H9 (cell line): ENCODE measurements around the gene RASSF7. TPM values are rescaled to one million over a fixed set of nuclear protein-coding genes. Genes with fewer than 3 reads are reported as not detected.

ENCODE experiments used
- DNase-seq: peaks from one replicate; pipeline ENCODE4 v3.0.0-alpha.2; 2017
- H2AFZ ChIP-seq: one replicate; pipeline ENCODE4 v1.6.1; 2013; ENCODE audit warnings: mild to moderate bottlenecking, low read length, control low read depth, moderate library complexity
- H2AK5ac ChIP-seq: 2 replicates; pipeline ENCODE4 v1.6.1; 2013; ENCODE audit warnings: low read length, control low read depth, mixed read lengths; ENCODE audit not compliant: insufficient read length
- H2BK120ac ChIP-seq: one replicate; pipeline ENCODE4 v1.6.1; 2013; ENCODE audit warnings: low read depth, mild to moderate bottlenecking, low read length, control low read depth, inconsistent platforms; ENCODE audit not compliant: poor library complexity, severe bottlenecking
- H2BK12ac ChIP-seq: 2 replicates; pipeline ENCODE4 v1.6.1; 2013; ENCODE audit warnings: low read length, control low read depth, mixed read lengths, low read depth; ENCODE audit not compliant: insufficient read length
- H2BK15ac ChIP-seq: 2 replicates; pipeline ENCODE4 v1.6.1; 2013; ENCODE audit warnings: low read depth, low read length, control low read depth
- H2BK20ac ChIP-seq: one replicate; pipeline ENCODE4 v1.6.1; 2013; ENCODE audit warnings: low read depth, mild to moderate bottlenecking, low read length, control low read depth, inconsistent platforms; ENCODE audit not compliant: poor library complexity, severe bottlenecking
- H2BK5ac ChIP-seq: 2 replicates; pipeline ENCODE4 v1.6.1; 2013; ENCODE audit warnings: low read length, control low read depth, mixed read lengths; ENCODE audit not compliant: insufficient read length
- H3K14ac ChIP-seq: 2 replicates; pipeline ENCODE4 v1.6.1; 2013; ENCODE audit warnings: low read length, control low read depth; ENCODE audit not compliant: insufficient read depth
- H3K18ac ChIP-seq: 2 replicates; pipeline ENCODE4 v1.6.1; 2013; ENCODE audit warnings: low read depth, mild to moderate bottlenecking, mixed read lengths, low read length, control low read depth; ENCODE audit not compliant: insufficient read length
- H3K23ac ChIP-seq: 2 replicates; pipeline ENCODE4 v1.6.1; 2013; ENCODE audit warnings: low read length, control low read depth, mixed read lengths, low read depth; ENCODE audit not compliant: insufficient read length
- H3K23me2 ChIP-seq: 2 replicates; pipeline ENCODE4 v1.6.1; 2013; ENCODE audit warnings: low read depth, mild to moderate bottlenecking, mixed read lengths, low read length, control low read depth; ENCODE audit not compliant: insufficient read length, poor library complexity, severe bottlenecking
- H3K27ac ChIP-seq: 2 replicates; pipeline ENCODE4 v1.5.1; 2013; ENCODE audit warnings: low read length, control low read depth, mixed read lengths, low read depth; ENCODE audit not compliant: insufficient read length
- H3K27me3 ChIP-seq: 2 replicates; pipeline ENCODE4 v1.6.1; 2013; ENCODE audit warnings: low read length, control low read depth, inconsistent platforms; ENCODE audit not compliant: insufficient read depth
- H3K4ac ChIP-seq: 2 replicates; pipeline ENCODE4 v1.6.1; 2013; ENCODE audit warnings: low read depth, mild to moderate bottlenecking, control low read depth, inconsistent platforms, low read length, moderate library complexity
- H3K4me1 ChIP-seq: 2 replicates; pipeline ENCODE4 v1.6.1; 2013; ENCODE audit warnings: low read length, control low read depth, inconsistent platforms; ENCODE audit not compliant: insufficient read depth
- H3K4me2 ChIP-seq: 2 replicates; pipeline ENCODE4 v1.6.1; 2013; ENCODE audit warnings: low read length, control low read depth, mixed read lengths; ENCODE audit not compliant: insufficient read length, insufficient read depth
- H3K56ac ChIP-seq: 2 replicates; pipeline ENCODE4 v1.6.1; 2013; ENCODE audit warnings: low read depth, mild to moderate bottlenecking, mixed read lengths, low read length, control low read depth; ENCODE audit not compliant: insufficient read length
- H3K79me1 ChIP-seq: 2 replicates; pipeline ENCODE4 v1.6.1; 2013; ENCODE audit warnings: low read depth, mild to moderate bottlenecking, moderate library complexity, low read length, control low read depth, inconsistent platforms; ENCODE audit not compliant: insufficient read depth, poor library complexity, severe bottlenecking
- H3K79me2 ChIP-seq: 2 replicates; pipeline ENCODE4 v1.6.1; 2013; ENCODE audit warnings: low read length, control low read depth, inconsistent platforms; ENCODE audit not compliant: insufficient read depth
- H3K9ac ChIP-seq: 2 replicates; pipeline ENCODE4 v1.6.1; 2013; ENCODE audit warnings: low read length, control low read depth, mixed read lengths; ENCODE audit not compliant: insufficient read length; ENCODE audit errors: extremely low read depth
- H3K9me3 ChIP-seq: one replicate; pipeline ENCODE4 v1.6.1; 2013; ENCODE audit warnings: low read depth, low read length, inconsistent platforms; ENCODE audit not compliant: control insufficient read depth
- H3T11ph ChIP-seq: one replicate; pipeline ENCODE4 v1.6.1; 2013; ENCODE audit warnings: mild to moderate bottlenecking, low read length, control low read depth, inconsistent platforms
- H4K20me1 ChIP-seq: one replicate; pipeline ENCODE4 v1.6.1; 2013; ENCODE audit not compliant: control insufficient read depth, insufficient read length, insufficient read depth
- H4K5ac ChIP-seq: 2 replicates; pipeline ENCODE4 v1.6.1; 2013; ENCODE audit warnings: low read depth, mild to moderate bottlenecking, mixed read lengths, low read length, control low read depth; ENCODE audit not compliant: insufficient read length
- H4K8ac ChIP-seq: replicated peaks from 2 replicates; pipeline ENCODE4 v1.6.1; 2013; ENCODE audit warnings: low read length, control low read depth, mixed read lengths, low read depth; ENCODE audit not compliant: insufficient read length
- H4K91ac ChIP-seq: 2 replicates; pipeline ENCODE4 v1.6.1; 2013; ENCODE audit warnings: low read depth, mild to moderate bottlenecking, moderate library complexity, mixed read lengths, low read length, control low read depth; ENCODE audit not compliant: insufficient read length
- H3K27ac Mint-ChIP-seq, 3 experiments: 2 replicates in 2 of 3; 3 replicates in 1 of 3; pipeline ENCODE4 v1.8.0; 2020 to 2021; ENCODE audit warnings: mixed read lengths in 3 of 3, mild to moderate bottlenecking in 1 of 3, moderate library complexity in 1 of 3
- H3K27me3 Mint-ChIP-seq: 2 replicates; pipeline ENCODE4 v1.8.0; 2021; ENCODE audit warnings: low read depth, mild to moderate bottlenecking, moderate library complexity, mixed read lengths
- H3K36me3 Mint-ChIP-seq, 3 experiments: 2 replicates in 2 of 3; 3 replicates in 1 of 3; pipeline ENCODE4 v1.8.0; 2020 to 2021; ENCODE audit warnings: low read depth in 3 of 3, mixed read lengths in 3 of 3; ENCODE audit not compliant: insufficient read depth in 1 of 3
- H3K4me1 Mint-ChIP-seq, 2 experiments: 2 replicates each; pipeline ENCODE4 v1.8.0; 2020; ENCODE audit warnings: mixed read lengths in 2 of 2
- H3K4me3 Mint-ChIP-seq, 2 experiments: 2 replicates in 1 of 2; 3 replicates in 1 of 2; pipeline ENCODE4 v1.8.0; 2020 to 2021; ENCODE audit warnings: mild to moderate bottlenecking in 2 of 2, mixed read lengths in 2 of 2, moderate library complexity in 1 of 2
- H3K9me3 Mint-ChIP-seq, 2 experiments: 2 replicates in 1 of 2; 3 replicates in 1 of 2; pipeline ENCODE4 v1.8.0; 2020; ENCODE audit warnings: mild to moderate bottlenecking in 2 of 2, mixed read lengths in 2 of 2, moderate library complexity in 1 of 2
- WGBS: extraction: QIAGEN DNeasy Blood & Tissue Kit; methylation state at CpG from one replicate; pipeline ENCODE4 v1.1.7; 2013; ENCODE audit warnings: missing lambda C conversion rate, low lambda C conversion rate, mixed read lengths; ENCODE audit not compliant: insufficient read length; ENCODE audit errors: extremely low coverage; 5-methylcytosine and 5-hydroxymethylcytosine counted together
- total RNA-seq: library from RNA; stranded (reverse); gene quantifications from 2 replicates; pipeline ENCODE4 v1.2.1, GENCODE V29; 2021
- TF ChIP-seq, protein P1 (sequence below): fragments of 200-600 bp; sonication (generic); conservative IDR thresholded peaks from 3 replicates; pipeline ENCODE4 v1.8.0; 2021; ENCODE audit warnings: antibody characterized with exemption, mild to moderate bottlenecking

The RASSF7 gene
- total RNA-seq, 1 experiment from 2014 or later: 26.3 TPM

DNA sequence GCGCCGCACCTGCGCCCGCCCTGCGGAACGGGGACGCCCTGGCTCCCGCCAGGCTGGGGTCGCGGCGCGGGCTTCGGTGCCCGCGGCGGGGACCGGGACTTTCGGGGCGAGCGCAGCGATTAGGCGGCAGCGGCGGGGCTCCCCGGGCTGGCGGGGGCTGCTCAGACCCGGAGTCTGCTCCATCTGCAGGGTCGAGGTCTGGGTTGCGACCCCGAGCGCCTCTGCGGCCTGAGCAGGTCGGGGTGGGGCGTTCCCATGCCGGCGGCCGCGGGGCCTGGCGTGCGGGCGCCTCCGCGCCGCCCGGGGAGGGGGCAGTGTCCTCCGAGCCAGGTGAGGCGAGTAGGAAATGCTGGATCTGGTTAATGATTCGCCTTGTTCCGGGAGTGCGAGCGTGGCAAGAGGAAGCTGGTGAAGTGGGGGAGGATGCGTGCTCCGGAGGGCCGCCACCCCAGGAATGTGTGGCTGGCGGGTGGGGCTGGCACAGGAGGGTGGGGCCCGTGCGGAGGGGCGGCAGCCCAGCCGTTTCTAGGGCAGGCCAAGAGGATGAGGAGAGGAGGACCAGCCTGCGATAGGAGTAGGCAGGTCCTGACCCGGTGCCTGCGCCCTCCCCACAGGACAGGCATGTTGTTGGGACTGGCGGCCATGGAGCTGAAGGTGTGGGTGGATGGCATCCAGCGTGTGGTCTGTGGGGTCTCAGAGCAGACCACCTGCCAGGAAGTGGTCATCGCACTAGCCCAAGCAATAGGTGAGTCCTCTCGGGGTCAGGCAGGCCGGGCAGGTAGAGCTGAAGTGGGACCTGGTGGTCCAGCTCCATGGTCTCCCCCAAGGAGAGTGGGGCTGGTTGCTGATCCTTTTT, 606 bp downstream of the RASSF7 start:
- Histone ChIP-seq H3K9me3 (no peaks in the 10 kb centered on the region), H4K91ac (no peak overlapping the region), H4K8ac (no peak overlapping the region), H3K4ac (no peak overlapping the region), H2BK5ac (no peak overlapping the region), H3K23me2 (peaks cover 7% of the 10 kb centered on the region), H2BK15ac (no peak overlapping the region), H3K79me1 (no peaks in the 10 kb centered on the region), H2AK5ac (no peak overlapping the region), H2AFZ (no peak overlapping the region), H3K23ac (no peak overlapping the region), H3K79me2 (no peaks in the 10 kb centered on the region), H2BK120ac (no peak overlapping the region), H3K14ac (0 out of 2 replicates have a peak overlapping the region, but pooled peaks have one; percentile 35), H3K4me2 (peak overlapping the region; percentile 74), H3K27ac (no peak overlapping the region), H3K56ac (no peak overlapping the region), H3K18ac (no peak overlapping the region), H3K4me1 (no peaks in the 10 kb centered on the region), H4K5ac (no peak overlapping the region), H3K9ac (peak overlapping the region; percentile 23), H2BK12ac (no peak overlapping the region), H3T11ph (no peak overlapping the region), H2BK20ac (no peak overlapping the region), H3K27me3 (peaks cover 5% of the 10 kb centered on the region; the same call in 1 of the 2 replicates), H4K20me1 (no peaks in the 10 kb centered on the region)
- TF ChIP-seq, protein P1, sequence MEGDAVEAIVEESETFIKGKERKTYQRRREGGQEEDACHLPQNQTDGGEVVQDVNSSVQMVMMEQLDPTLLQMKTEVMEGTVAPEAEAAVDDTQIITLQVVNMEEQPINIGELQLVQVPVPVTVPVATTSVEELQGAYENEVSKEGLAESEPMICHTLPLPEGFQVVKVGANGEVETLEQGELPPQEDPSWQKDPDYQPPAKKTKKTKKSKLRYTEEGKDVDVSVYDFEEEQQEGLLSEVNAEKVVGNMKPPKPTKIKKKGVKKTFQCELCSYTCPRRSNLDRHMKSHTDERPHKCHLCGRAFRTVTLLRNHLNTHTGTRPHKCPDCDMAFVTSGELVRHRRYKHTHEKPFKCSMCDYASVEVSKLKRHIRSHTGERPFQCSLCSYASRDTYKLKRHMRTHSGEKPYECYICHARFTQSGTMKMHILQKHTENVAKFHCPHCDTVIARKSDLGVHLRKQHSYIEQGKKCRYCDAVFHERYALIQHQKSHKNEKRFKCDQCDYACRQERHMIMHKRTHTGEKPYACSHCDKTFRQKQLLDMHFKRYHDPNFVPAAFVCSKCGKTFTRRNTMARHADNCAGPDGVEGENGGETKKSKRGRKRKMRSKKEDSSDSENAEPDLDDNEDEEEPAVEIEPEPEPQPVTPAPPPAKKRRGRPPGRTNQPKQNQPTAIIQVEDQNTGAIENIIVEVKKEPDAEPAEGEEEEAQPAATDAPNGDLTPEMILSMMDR: no peak
- DNase-seq: no peak
- H3K27ac Mint-ChIP-seq: no peak overlapping the region
- WGBS: no CpG with 5 or more reads among the region's 67 CpGs
- peak overlapping the region; percentile 83 to 90 for H3K4me3 Mint-ChIP-seq
- H3K36me3 Mint-ChIP-seq: peaks cover 2 to 11% (median 4%) of the 10 kb centered on the region in 3 experiments; a peak in 5 of 7 replicates
- H3K9me3 Mint-ChIP-seq: no peaks in the 10 kb centered on the region; a peak in 2 of 5 replicates
- H3K4me1 Mint-ChIP-seq: peaks cover 16 to 31% of the 10 kb centered on the region in 2 experiments
- H3K27me3 Mint-ChIP-seq: peaks cover 24% of the 10 kb centered on the region
